Kidney (tissue), 14 donors: ENCODE data around the gene RFX7. TPM values are rescaled to one million over a fixed set of nuclear protein-coding genes. Genes with fewer than 3 reads are reported as not detected.
"Not testable (repeated sequence)": the region's sequence is repeated elsewhere in the genome, so short reads cannot be mapped to it uniquely, and the experiment has no call there.

Experiments used
- DNase-seq, 5 donors: peaks; one replicate each; pipeline ENCODE4 v3.0.0-alpha.2; 2013 to 2020
- FAIRE-seq: peaks from 2 replicates; lab custom pipeline; 2012; peaks lifted over from hg19 to GRCh38; lab: Jason Lieb, UNC
- H3K27ac ChIP-seq, 2 donors: one replicate each; pipeline ENCODE4 v1.7.0; 2013; ENCODE audit warnings: low read depth in 2 of 2, low read length in 2 of 2, inconsistent platforms in 1 of 2
- H3K27me3 ChIP-seq: one replicate; pipeline ENCODE4 v1.7.1; 2013; ENCODE audit warnings: low read length, inconsistent platforms; ENCODE audit not compliant: control insufficient read depth, insufficient read depth
- H3K36me3 ChIP-seq, 3 donors: one replicate each; pipeline versions ENCODE4 v1.7.0 to v1.7.1; 2013; ENCODE audit warnings: low read length in 3 of 3, control low read depth in 1 of 3, inconsistent platforms in 1 of 3; ENCODE audit not compliant: insufficient read depth in 3 of 3, control insufficient read depth in 2 of 3
- H3K4me1 ChIP-seq, 3 donors: one replicate each; pipeline versions ENCODE4 v1.7.0 to v1.7.1; 2013; ENCODE audit warnings: low read length in 3 of 3, inconsistent platforms in 1 of 3, low read depth in 1 of 3; ENCODE audit not compliant: control insufficient read depth in 2 of 3, insufficient read depth in 2 of 3
- H3K4me3 ChIP-seq, 3 donors: one replicate each; pipeline versions ENCODE4 v1.7.0 to v1.8.1; 2013; ENCODE audit warnings: low read length in 3 of 3, control low read depth in 1 of 3, inconsistent platforms in 1 of 3
- H3K9ac ChIP-seq, 3 donors: one replicate each; pipeline versions ENCODE4 v1.7.0 to v1.7.1; 2013; ENCODE audit warnings: low read length in 3 of 3, control low read depth in 1 of 3, inconsistent platforms in 1 of 3
- H3K9me3 ChIP-seq, 3 donors: one replicate each; pipeline versions ENCODE4 v1.7.0 to v1.7.1; 2013; ENCODE audit warnings: low read length in 3 of 3, control low read depth in 1 of 3, inconsistent platforms in 1 of 3; ENCODE audit not compliant: control insufficient read depth in 2 of 3, insufficient read depth in 1 of 3
- intact Hi-C: fragments of 100-400 bp; cut with DNase I; formaldehyde crosslinking; loops from one replicate; pipeline ENCODE4 v1.11.1; 2022
- polyA plus RNA-seq: library from polyadenylated mRNA; stranded (reverse); fragments of 350-450 nt; fragmentation: Illumina TruSeq; extraction: RNeasy Lipid Tissue Mini Kit (QIAGEN cat#74804); gene quantifications from one replicate; pipeline ENCODE4 v1.2.3, GENCODE V29; 2014; ENCODE audit warnings: low read depth, low replicate concordance; ENCODE audit not compliant: insufficient read depth
- total RNA-seq: library from RNA; stranded (reverse); fragmentation: NEBNext Ultra II Directional; extraction: Animal tissue kit (Norgen Biotek cat#: 25700); gene quantifications from one replicate; pipeline ENCODE4 v1.2.1, GENCODE V29; 2021
- TF ChIP-seq, protein P1 (sequence below): IDR thresholded peaks from 3 replicates; pipeline ENCODE4 v1.5.1; 2012; ENCODE audit warnings: mild to moderate bottlenecking, moderate library complexity, borderline replicate concordance; ENCODE audit not compliant: insufficient read depth; ENCODE audit errors: extremely low read depth
- donor health status: control.
- donor health status: control.
- donor health status: control.
- donor health status: control.
- donor health status: control.
- donor health status: DM: yes; HTN: yes; CAD: no.
- donor health status: Normal renal cell carcinoma (clear cell type).

RFX7 gene
- total and polyA plus RNA-seq, 2 donors from 2014 or later, result 1.6 to 15.2 TPM

DNA sequence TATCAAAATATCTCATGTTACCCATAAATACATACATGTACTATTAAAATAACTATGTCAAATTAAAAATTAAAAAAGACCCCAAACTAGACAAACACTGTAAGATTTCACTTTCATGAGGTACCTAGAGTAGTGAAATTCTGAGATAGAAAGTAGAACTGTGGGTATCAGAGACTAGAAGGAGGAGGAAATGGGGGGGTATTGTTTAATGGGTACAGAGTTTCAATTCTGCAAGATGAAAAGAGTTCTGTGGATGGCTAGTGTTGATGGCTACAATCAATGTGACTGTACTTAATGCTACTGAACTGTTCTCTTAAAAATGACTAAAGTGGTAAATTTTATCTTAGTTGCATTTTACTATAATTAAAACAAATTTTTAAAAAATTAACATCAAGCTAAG lies 36.6 kb downstream of the RFX7 start:
- Histone ChIP-seq H3K27me3 (no peaks in the 10 kb centered on the region), H3K9ac (no peak overlapping the region), H3K36me3 (no peaks in the 10 kb centered on the region), H3K27ac (no peak overlapping the region), H3K4me3 (no peak overlapping the region), H3K4me1 (no peaks in the 10 kb centered on the region), H3K9me3 (peaks cover 0 to 11% (median 0%) of the 10 kb centered on the region in 3 donors)
- intact Hi-C loops, result no loop called here
- DNase-seq, result no peak
- TF ChIP-seq, protein P1, sequence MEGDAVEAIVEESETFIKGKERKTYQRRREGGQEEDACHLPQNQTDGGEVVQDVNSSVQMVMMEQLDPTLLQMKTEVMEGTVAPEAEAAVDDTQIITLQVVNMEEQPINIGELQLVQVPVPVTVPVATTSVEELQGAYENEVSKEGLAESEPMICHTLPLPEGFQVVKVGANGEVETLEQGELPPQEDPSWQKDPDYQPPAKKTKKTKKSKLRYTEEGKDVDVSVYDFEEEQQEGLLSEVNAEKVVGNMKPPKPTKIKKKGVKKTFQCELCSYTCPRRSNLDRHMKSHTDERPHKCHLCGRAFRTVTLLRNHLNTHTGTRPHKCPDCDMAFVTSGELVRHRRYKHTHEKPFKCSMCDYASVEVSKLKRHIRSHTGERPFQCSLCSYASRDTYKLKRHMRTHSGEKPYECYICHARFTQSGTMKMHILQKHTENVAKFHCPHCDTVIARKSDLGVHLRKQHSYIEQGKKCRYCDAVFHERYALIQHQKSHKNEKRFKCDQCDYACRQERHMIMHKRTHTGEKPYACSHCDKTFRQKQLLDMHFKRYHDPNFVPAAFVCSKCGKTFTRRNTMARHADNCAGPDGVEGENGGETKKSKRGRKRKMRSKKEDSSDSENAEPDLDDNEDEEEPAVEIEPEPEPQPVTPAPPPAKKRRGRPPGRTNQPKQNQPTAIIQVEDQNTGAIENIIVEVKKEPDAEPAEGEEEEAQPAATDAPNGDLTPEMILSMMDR, result no peak
- FAIRE-seq, result no peak

- DNase-seq, result no peak
- Histone ChIP-seq H3K4me3 (no peak overlapping the region), H3K9me3 (no peaks in the 10 kb centered on the region), H3K4me1 (no peaks in the 10 kb centered on the region), H3K27me3 (no peaks in the 10 kb centered on the region), H3K36me3 (no peaks in the 10 kb centered on the region), H3K27ac (no peak overlapping the region), H3K9ac (no peak overlapping the region)
- intact Hi-C loops, result no loop called here
- no peak for FAIRE-seq
- TF ChIP-seq, protein P1, result no peak
Measured at GRCh38 chr15:56205061-56205876, 38.4 kb downstream of the RFX7 start.

DNA sequence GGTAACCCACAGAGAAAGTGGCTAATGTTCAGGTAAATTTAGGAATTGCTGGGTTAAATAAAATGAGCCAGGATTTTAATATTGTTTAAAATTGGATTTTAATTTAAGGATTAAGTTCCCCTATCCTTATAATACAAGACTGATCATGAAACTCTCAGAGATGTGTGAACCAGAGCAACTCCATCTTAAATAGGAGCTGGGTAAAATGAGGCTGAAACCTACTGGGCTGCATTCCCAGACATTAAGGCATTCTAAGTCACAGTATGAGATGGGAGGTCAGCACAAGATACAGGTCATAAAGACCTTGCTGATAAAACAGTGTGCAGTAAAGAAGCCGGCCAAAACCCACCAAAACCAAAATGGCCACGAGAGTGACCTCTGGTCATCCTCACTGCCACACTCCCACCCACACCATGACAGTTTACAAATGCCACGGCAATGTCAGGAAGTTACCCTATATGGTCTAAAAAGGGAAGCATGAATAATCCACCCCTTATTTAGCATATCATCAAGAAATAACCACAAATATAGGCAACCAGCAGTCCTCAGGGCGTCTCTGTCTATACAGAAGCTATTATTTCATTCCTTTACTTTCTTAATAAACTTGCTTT lies 40.3 kb downstream of the RFX7 start:
- H3K27ac ChIP-seq, H3K4me1 ChIP-seq, H3K9ac ChIP-seq, FAIRE-seq, H3K4me3 ChIP-seq, H3K27me3 ChIP-seq, DNase-seq, intact Hi-C loops, H3K36me3 ChIP-seq, H3K9me3 ChIP-seq: not testable (repeated sequence)

- no peaks in the 10 kb centered on the region for H3K36me3 ChIP-seq
- FAIRE-seq (no peak), DNase-seq (no peak)
- TF ChIP-seq, protein P1, result no peak
- no peak overlapping the region for H3K9ac ChIP-seq
- H3K4me3 ChIP-seq, result no peak overlapping the region
- H3K9me3 ChIP-seq, result no peaks in the 10 kb centered on the region
- intact Hi-C loops, result no loop called here
- H3K27me3 ChIP-seq, result no peaks in the 10 kb centered on the region
- no peaks in the 10 kb centered on the region for H3K4me1 ChIP-seq
- H3K27ac ChIP-seq, result no peak overlapping the region
Measured at GRCh38 chr15:56202701-56203100, 41.0 kb downstream of the RFX7 start.
